Mesendoderm (in vitro differentiated cells): ENCODE data around the gene ERCC3.
"Not testable (repeated sequence)": the region's sequence is repeated elsewhere in the genome, so short reads cannot be mapped to it uniquely, and the experiment has no call there.

ENCODE experiments used
- DNase-seq: peaks from one replicate; pipeline ENCODE4 v3.0.0; 2013
- H2AK5ac ChIP-seq: 2 replicates; pipeline ENCODE4 v1.6.1; 2013; ENCODE audit warnings: low read length, inconsistent platforms
- H2BK120ac ChIP-seq: 2 replicates; pipeline ENCODE4 v1.6.1; 2013; ENCODE audit warnings: low read depth, mild to moderate bottlenecking, low read length, moderate library complexity, mixed read lengths
- H2BK15ac ChIP-seq: replicated peaks from 2 replicates; pipeline ENCODE4 v1.6.1; 2013; ENCODE audit warnings: low read depth, mild to moderate bottlenecking, moderate library complexity
- H2BK5ac ChIP-seq: 2 replicates; pipeline ENCODE4 v1.6.1; 2013; ENCODE audit warnings: low read length, inconsistent platforms
- H3K18ac ChIP-seq: 2 replicates; pipeline ENCODE4 v1.6.1; 2013; ENCODE audit warnings: mild to moderate bottlenecking, low read length, mixed read lengths
- H3K23ac ChIP-seq: one replicate; pipeline ENCODE4 v1.6.1; 2013; ENCODE audit warnings: low read length
- H3K27ac ChIP-seq: 2 replicates; pipeline ENCODE4 v1.5.1; 2013; ENCODE audit warnings: low read depth, mild to moderate bottlenecking, inconsistent platforms, low read length, moderate library complexity
- H3K27me3 ChIP-seq: 2 replicates; pipeline ENCODE4 v1.6.1; 2013; ENCODE audit warnings: low read length, control low read depth, mild to moderate bottlenecking, inconsistent platforms; ENCODE audit not compliant: insufficient read depth, poor library complexity
- H3K36me3 ChIP-seq: 2 replicates; pipeline ENCODE4 v1.6.1; 2013; ENCODE audit warnings: low read length, inconsistent platforms; ENCODE audit not compliant: control insufficient read depth, insufficient read depth
- H3K4ac ChIP-seq: one replicate; pipeline ENCODE4 v1.6.1; 2013; ENCODE audit warnings: low read depth, mild to moderate bottlenecking, low read length, moderate library complexity
- H3K4me1 ChIP-seq: 2 replicates; pipeline ENCODE4 v1.6.1; 2013; ENCODE audit warnings: low read depth, low read length, inconsistent platforms; ENCODE audit not compliant: control insufficient read depth
- H3K4me2 ChIP-seq: 2 replicates; pipeline ENCODE4 v1.6.1; 2013; ENCODE audit warnings: low read length
- H3K4me3 ChIP-seq: 2 replicates; pipeline ENCODE4 v1.5.1; 2013; ENCODE audit warnings: mild to moderate bottlenecking, low read length
- H3K56ac ChIP-seq: one replicate; pipeline ENCODE4 v1.6.1; 2013; ENCODE audit warnings: low read length
- H3K79me1 ChIP-seq: 2 replicates; pipeline ENCODE4 v1.6.1; 2013; ENCODE audit warnings: low read length, inconsistent platforms
- H3K79me2 ChIP-seq: 2 replicates; pipeline ENCODE4 v1.6.1; 2013; ENCODE audit warnings: mild to moderate bottlenecking, low read length; ENCODE audit not compliant: control insufficient read depth, insufficient read depth
- H3K9ac ChIP-seq: 2 replicates; pipeline ENCODE4 v1.6.1; 2013; ENCODE audit warnings: low read length, inconsistent platforms
- H4K5ac ChIP-seq: one replicate; pipeline ENCODE4 v1.6.1; 2013; ENCODE audit warnings: low read length
- H4K8ac ChIP-seq: one replicate; pipeline ENCODE4 v1.6.1; 2013; ENCODE audit warnings: low read depth, mild to moderate bottlenecking, control low read depth, low read length, moderate library complexity
- WGBS: extraction: QIAGEN DNeasy Blood & Tissue Kit; methylation state at CpG from one replicate; pipeline ENCODE4 v1.1.7; 2013; ENCODE audit warnings: low lambda C conversion rate, missing lambda C conversion rate; ENCODE audit not compliant: insufficient coverage; ENCODE audit errors: extremely low coverage; 5-methylcytosine and 5-hydroxymethylcytosine counted together

ERCC3 gene

GRCh38 chr2:127231130-127231865 lies 62.6 kb downstream of the ERCC3 start:
- H2BK5ac ChIP-seq: no peak overlapping the region
- H4K5ac ChIP-seq: no peak overlapping the region
- no peak overlapping the region for H3K56ac ChIP-seq
- H3K9ac ChIP-seq: no peak overlapping the region
- H3K4me1 ChIP-seq: no peaks in the 10 kb centered on the region
- H3K4me2 ChIP-seq: no peak overlapping the region
- no peaks in the 10 kb centered on the region for H3K27me3 ChIP-seq
- no peak for DNase-seq
- H3K27ac ChIP-seq: no peak overlapping the region
- H3K23ac ChIP-seq: no peak overlapping the region
- H3K18ac ChIP-seq: no peak overlapping the region
- H3K79me2 ChIP-seq: no peaks in the 10 kb centered on the region
- H2BK15ac ChIP-seq: no peak overlapping the region
- no peak overlapping the region for H2BK120ac ChIP-seq
- H3K36me3 ChIP-seq: no peaks in the 10 kb centered on the region
- no CpG with 5 or more reads among the region's 6 CpGs for WGBS
- H3K4ac ChIP-seq: no peak overlapping the region
- no peak overlapping the region for H4K8ac ChIP-seq
- H3K79me1 ChIP-seq: no peaks in the 10 kb centered on the region
- H3K4me3 ChIP-seq: no peak overlapping the region
- H2AK5ac ChIP-seq: no peak overlapping the region

- no peak overlapping the region for H3K4me3 ChIP-seq
- no peak overlapping the region for H3K18ac ChIP-seq
- H3K4me2 ChIP-seq: no peak overlapping the region
- no peak overlapping the region for H2BK120ac ChIP-seq
- no peak overlapping the region for H3K9ac ChIP-seq
- no peak overlapping the region for H3K27ac ChIP-seq
- H3K4me1 ChIP-seq: no peaks in the 10 kb centered on the region
- no peak overlapping the region for H4K5ac ChIP-seq
- H3K4ac ChIP-seq: no peak overlapping the region
- no peaks in the 10 kb centered on the region for H3K79me2 ChIP-seq
- H3K36me3 ChIP-seq: no peaks in the 10 kb centered on the region
- no peak overlapping the region for H2BK5ac ChIP-seq
- H3K23ac ChIP-seq: no peak overlapping the region
- DNase-seq: no peak
- no peak overlapping the region for H4K8ac ChIP-seq
- no peak overlapping the region for H3K56ac ChIP-seq
- H3K27me3 ChIP-seq: no peaks in the 10 kb centered on the region
- WGBS: no CpG with 5 or more reads among the region's 4 CpGs
- no peak overlapping the region for H2BK15ac ChIP-seq
- H3K79me1 ChIP-seq: no peaks in the 10 kb centered on the region
- H2AK5ac ChIP-seq: no peak overlapping the region
These were observed 64.4 kb downstream of the ERCC3 start for GRCh38 chr2:127229555-127229954.

- no peaks in the 10 kb centered on the region for H3K79me2 ChIP-seq
- H3K18ac ChIP-seq: no peak overlapping the region
- H3K4me3 ChIP-seq: no peak overlapping the region
- DNase-seq: no peak
- H2BK5ac ChIP-seq: no peak overlapping the region
- no peak overlapping the region for H3K56ac ChIP-seq
- H3K36me3 ChIP-seq: no peaks in the 10 kb centered on the region
- no peak overlapping the region for H3K4ac ChIP-seq
- no peak overlapping the region for H2BK120ac ChIP-seq
- H3K79me1 ChIP-seq: no peaks in the 10 kb centered on the region
- no peak overlapping the region for H4K5ac ChIP-seq
- no peaks in the 10 kb centered on the region for H3K27me3 ChIP-seq
- no peak overlapping the region for H4K8ac ChIP-seq
- 100% methylated on average over 2 of the region's 5 CpGs for WGBS
- no peak overlapping the region for H3K23ac ChIP-seq
- no peak overlapping the region for H3K4me2 ChIP-seq
- H2BK15ac ChIP-seq: no peak overlapping the region
- no peak overlapping the region for H2AK5ac ChIP-seq
- no peak overlapping the region for H3K27ac ChIP-seq
- no peak overlapping the region for H3K9ac ChIP-seq
- no peaks in the 10 kb centered on the region for H3K4me1 ChIP-seq
These were observed 65.8 kb downstream of the ERCC3 start for GRCh38 chr2:127228102-127228501.

GRCh38 chr2:127227264-127227660 lies 66.7 kb downstream of the ERCC3 start:
- not testable (repeated sequence) for H2AK5ac ChIP-seq, H3K56ac ChIP-seq, H3K23ac ChIP-seq, H3K79me2 ChIP-seq, H3K36me3 ChIP-seq, H3K4ac ChIP-seq, H4K5ac ChIP-seq, H3K27ac ChIP-seq, H3K18ac ChIP-seq, DNase-seq, H3K9ac ChIP-seq, H3K27me3 ChIP-seq, H2BK15ac ChIP-seq, H3K4me3 ChIP-seq, H2BK120ac ChIP-seq, H3K79me1 ChIP-seq, H3K4me1 ChIP-seq, H4K8ac ChIP-seq, H3K4me2 ChIP-seq, H2BK5ac ChIP-seq
- no CpG with 5 or more reads among the region's 5 CpGs for WGBS

- WGBS: no CpG with 5 or more reads among the region's 10 CpGs
- no peaks in the 10 kb centered on the region for H3K79me1 ChIP-seq
- DNase-seq: peak; percentile 58
These were observed 67.3 kb downstream of the ERCC3 start for GRCh38 chr2:127226520-127227263.

More at GRCh38 chr2:127226520-127227263, 67.3 kb downstream of the ERCC3 start:
- Histone ChIP-seq H4K5ac (no peak overlapping the region), H3K4ac (no peak overlapping the region), H3K36me3 (no peaks in the 10 kb centered on the region), H3K27ac (no peak overlapping the region), H3K4me3 (no peak overlapping the region), H3K4me1 (no peaks in the 10 kb centered on the region), H3K4me2 (no peak overlapping the region), H2BK120ac (no peak overlapping the region), H3K79me2 (no peaks in the 10 kb centered on the region), H3K27me3 (no peaks in the 10 kb centered on the region), H2BK5ac (no peak overlapping the region), H3K9ac (no peak overlapping the region), H3K56ac (no peak overlapping the region), H2BK15ac (no peak overlapping the region), H4K8ac (no peak overlapping the region), H3K18ac (no peak overlapping the region), H3K23ac (no peak overlapping the region), H2AK5ac (no peak overlapping the region)
